Measurements from ENCODE around the gene FMO2.

The FMO2 gene

DNA sequence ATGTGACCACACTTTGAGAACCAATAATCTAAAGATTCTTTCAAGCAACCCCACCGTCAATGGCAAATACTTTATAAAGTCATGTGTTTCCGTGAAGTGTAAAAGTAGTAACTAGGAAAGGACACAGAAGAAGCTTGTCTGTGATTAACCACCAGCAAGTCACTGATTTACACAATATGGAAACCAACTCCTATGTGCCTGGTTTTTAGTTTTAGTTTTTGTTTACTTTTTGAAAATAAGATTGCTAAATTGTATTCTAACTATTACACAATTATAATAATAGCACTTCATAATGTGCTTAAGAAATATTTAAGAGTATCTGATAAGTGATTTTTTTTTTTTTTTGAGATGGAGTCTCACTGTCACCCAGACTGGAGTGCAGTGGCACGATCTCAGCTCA, 13.0 kb downstream of the FMO2 start:
- TF ChIP-seq, protein P1, sequence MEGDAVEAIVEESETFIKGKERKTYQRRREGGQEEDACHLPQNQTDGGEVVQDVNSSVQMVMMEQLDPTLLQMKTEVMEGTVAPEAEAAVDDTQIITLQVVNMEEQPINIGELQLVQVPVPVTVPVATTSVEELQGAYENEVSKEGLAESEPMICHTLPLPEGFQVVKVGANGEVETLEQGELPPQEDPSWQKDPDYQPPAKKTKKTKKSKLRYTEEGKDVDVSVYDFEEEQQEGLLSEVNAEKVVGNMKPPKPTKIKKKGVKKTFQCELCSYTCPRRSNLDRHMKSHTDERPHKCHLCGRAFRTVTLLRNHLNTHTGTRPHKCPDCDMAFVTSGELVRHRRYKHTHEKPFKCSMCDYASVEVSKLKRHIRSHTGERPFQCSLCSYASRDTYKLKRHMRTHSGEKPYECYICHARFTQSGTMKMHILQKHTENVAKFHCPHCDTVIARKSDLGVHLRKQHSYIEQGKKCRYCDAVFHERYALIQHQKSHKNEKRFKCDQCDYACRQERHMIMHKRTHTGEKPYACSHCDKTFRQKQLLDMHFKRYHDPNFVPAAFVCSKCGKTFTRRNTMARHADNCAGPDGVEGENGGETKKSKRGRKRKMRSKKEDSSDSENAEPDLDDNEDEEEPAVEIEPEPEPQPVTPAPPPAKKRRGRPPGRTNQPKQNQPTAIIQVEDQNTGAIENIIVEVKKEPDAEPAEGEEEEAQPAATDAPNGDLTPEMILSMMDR (conservative IDR thresholded peaks at IDR 0.05; ENCODE audit: low read depth, low read length): no peak
- no peaks in the 10 kb centered on the region for H3K27me3 ChIP-seq (ENCODE audit: insufficient read depth, low read depth)
- no peak overlapping the region for H3K9ac ChIP-seq
- H3K4me2 ChIP-seq: no peak overlapping the region
- H3K4me3 ChIP-seq (IDR thresholded peaks at IDR 0.05; ENCODE audit: insufficient read depth, low read depth, low read length): no peak overlapping the region
- no peaks in the 10 kb centered on the region for H3K36me3 ChIP-seq (ENCODE audit: insufficient read depth)
- no peak overlapping the region for H3K27ac ChIP-seq
- H4K20me1 ChIP-seq (ENCODE audit: insufficient read depth): no peaks in the 10 kb centered on the region
- H3K4me1 ChIP-seq (ENCODE audit: low read depth, poor library complexity, severe bottlenecking): no peaks in the 10 kb centered on the region
- no peaks in the 10 kb centered on the region for H3K79me2 ChIP-seq (ENCODE audit: insufficient read depth, low read depth)
- H2AFZ ChIP-seq (ENCODE audit: low read depth): no peak overlapping the region

DNA sequence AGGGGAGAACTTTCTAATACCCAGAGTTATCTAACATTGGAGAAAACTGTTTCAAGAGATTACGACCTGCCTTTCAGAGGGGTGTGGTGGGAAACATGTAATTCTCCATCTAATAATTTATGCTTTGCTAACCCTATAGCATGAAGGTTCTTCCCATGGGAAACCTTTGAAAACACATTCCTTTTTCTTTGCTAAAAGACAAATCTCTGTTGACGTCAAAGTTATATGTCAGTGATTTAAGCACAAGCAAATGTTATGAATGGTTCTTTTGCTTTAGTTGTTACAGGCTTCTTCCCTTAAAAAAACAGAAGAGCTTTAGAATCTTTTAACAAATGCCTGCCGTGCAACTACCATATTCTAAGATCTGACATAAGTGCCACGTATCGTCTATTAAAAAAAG, 19.2 kb downstream of the FMO2 start:
- Histone ChIP-seq H3K4me3 (IDR thresholded peaks at IDR 0.05; ENCODE audit: insufficient read depth, low read depth, low read length) (no peak overlapping the region), H3K9ac (no peak overlapping the region), H3K36me3 (ENCODE audit: insufficient read depth) (no peaks in the 10 kb centered on the region), H2AFZ (ENCODE audit: low read depth) (no peak overlapping the region), H3K79me2 (ENCODE audit: insufficient read depth, low read depth) (no peaks in the 10 kb centered on the region), H3K4me1 (ENCODE audit: low read depth, poor library complexity, severe bottlenecking) (no peaks in the 10 kb centered on the region), H3K4me2 (no peak overlapping the region), H4K20me1 (ENCODE audit: insufficient read depth) (no peaks in the 10 kb centered on the region), H3K27ac (no peak overlapping the region), H3K27me3 (ENCODE audit: insufficient read depth, low read depth) (no peaks in the 10 kb centered on the region)
- TF ChIP-seq, protein P1 (conservative IDR thresholded peaks at IDR 0.05; ENCODE audit: low read depth, low read length): no peak

DNA sequence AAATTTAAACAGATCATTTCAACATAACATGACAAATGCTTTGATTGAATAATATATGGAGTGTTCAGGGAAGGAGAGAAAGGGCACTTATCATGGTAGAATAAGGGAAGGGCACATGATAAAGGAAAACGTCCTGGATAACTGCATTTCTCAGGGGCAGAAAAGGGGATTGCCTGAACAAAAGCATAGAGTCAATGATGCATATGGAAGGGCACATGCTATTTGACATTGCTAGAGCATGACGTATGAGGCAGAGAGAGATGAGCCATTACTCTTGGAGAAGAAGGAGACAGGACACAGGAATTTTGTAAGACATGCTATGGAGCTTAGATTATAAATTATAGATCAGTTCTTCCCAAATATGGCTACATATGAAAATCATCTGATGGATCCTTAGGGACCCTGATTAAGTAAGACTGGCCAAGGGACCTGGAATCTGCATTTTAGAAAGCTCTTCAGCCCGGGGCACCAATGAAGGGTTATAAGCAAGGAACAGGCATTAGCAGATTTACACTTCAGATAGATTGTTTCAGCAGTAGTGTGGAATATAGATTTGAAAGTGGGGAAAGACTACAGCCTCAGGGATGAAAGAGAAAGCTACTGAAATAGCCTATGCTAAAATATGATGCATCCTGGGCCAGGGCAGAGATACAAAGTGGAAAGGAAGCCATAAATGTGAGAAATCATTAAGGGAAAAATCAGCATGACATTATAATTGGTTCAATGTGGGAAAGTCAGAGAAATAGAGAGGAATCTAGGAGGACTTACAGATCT, 21.3 kb downstream of the FMO2 start:
- H3K79me2 ChIP-seq (ENCODE audit: insufficient read depth, low read depth): no peaks in the 10 kb centered on the region
- no peaks in the 10 kb centered on the region for H3K4me1 ChIP-seq (ENCODE audit: low read depth, poor library complexity, severe bottlenecking)
- TF ChIP-seq, protein P1 (conservative IDR thresholded peaks at IDR 0.05; ENCODE audit: low read depth, low read length): no peak
- no peak overlapping the region for H3K4me2 ChIP-seq
- H2AFZ ChIP-seq (ENCODE audit: low read depth): no peak overlapping the region
- no peaks in the 10 kb centered on the region for H3K27me3 ChIP-seq (ENCODE audit: insufficient read depth, low read depth)
- no peak overlapping the region for H3K27ac ChIP-seq
- no peaks in the 10 kb centered on the region for H3K36me3 ChIP-seq (ENCODE audit: insufficient read depth)
- no peak overlapping the region for H3K9ac ChIP-seq
- H3K4me3 ChIP-seq (IDR thresholded peaks at IDR 0.05; ENCODE audit: insufficient read depth, low read depth, low read length): no peak overlapping the region
- no peaks in the 10 kb centered on the region for H4K20me1 ChIP-seq (ENCODE audit: insufficient read depth)

DNA sequence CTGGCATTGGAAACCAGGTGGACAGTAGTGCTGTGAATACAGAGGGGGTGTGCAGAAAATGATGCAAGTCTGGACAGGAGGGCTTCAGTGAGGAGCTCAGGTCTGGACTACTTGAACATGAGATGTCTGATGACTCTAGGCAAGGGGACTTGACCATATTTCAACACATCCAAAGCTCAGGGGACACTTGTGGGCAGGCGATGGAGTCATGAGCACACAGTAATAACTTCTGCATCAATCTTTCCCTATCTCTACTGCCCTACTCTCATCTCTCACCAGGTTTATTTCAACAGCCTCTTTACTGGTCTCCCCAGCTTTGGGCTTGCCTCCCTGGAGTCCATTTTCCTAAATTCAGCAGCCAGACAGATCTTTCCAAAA, 21.9 kb downstream of the FMO2 start:
- Histone ChIP-seq H3K9ac (no peak overlapping the region), H2AFZ (ENCODE audit: low read depth) (no peak overlapping the region), H3K4me1 (ENCODE audit: low read depth, poor library complexity, severe bottlenecking) (no peaks in the 10 kb centered on the region), H3K4me2 (no peak overlapping the region), H3K27me3 (ENCODE audit: insufficient read depth, low read depth) (no peaks in the 10 kb centered on the region), H3K36me3 (ENCODE audit: insufficient read depth) (no peaks in the 10 kb centered on the region), H4K20me1 (ENCODE audit: insufficient read depth) (no peaks in the 10 kb centered on the region), H3K79me2 (ENCODE audit: insufficient read depth, low read depth) (no peaks in the 10 kb centered on the region), H3K4me3 (IDR thresholded peaks at IDR 0.05; ENCODE audit: insufficient read depth, low read depth, low read length) (no peak overlapping the region), H3K27ac (no peak overlapping the region)
- TF ChIP-seq, protein P1 (conservative IDR thresholded peaks at IDR 0.05; ENCODE audit: low read depth, low read length): no peak
